SK-N-MC (cell line): ENCODE measurements around the gene PCCA.

Experiments used
- DNase-seq: peaks from one replicate; pipeline ENCODE4 v3.0.0-alpha.2; 2011; ENCODE audit warnings: low read depth, low spot score
- H3K27ac ChIP-seq: fragments of 200-600 bp; sonication (generic); 2 replicates; pipeline ENCODE4 v1.5.1; 2016; ENCODE audit warnings: mixed run types
- H3K36me3 ChIP-seq: fragments of 200-600 bp; sonication (generic); 2 replicates; pipeline ENCODE4 v1.6.1; 2017; ENCODE audit warnings: antibody characterized with exemption, low read length, mixed read lengths; ENCODE audit not compliant: insufficient read depth
- H3K4me3 ChIP-seq: fragments of 200-600 bp; sonication (generic); 2 replicates; pipeline ENCODE4 v1.5.1; 2016
- H3K9ac ChIP-seq: fragments of 200-600 bp; sonication (generic); 2 replicates; pipeline ENCODE4 v1.8.0; 2017; ENCODE audit warnings: mixed run types, mixed read lengths; ENCODE audit not compliant: insufficient read length
- H3K9me3 ChIP-seq: fragments of 200-600 bp; sonication (generic); 2 replicates; pipeline ENCODE4 v1.6.1; 2017; ENCODE audit warnings: low read depth, mild to moderate bottlenecking, antibody characterized with exemption, low read length, moderate library complexity, mixed read lengths
- EZH2 ChIP-seq: fragments of 200-600 bp; sonication (generic); IDR thresholded peaks from one replicate; pipeline ENCODE4 v1.6.1; 2017; ENCODE audit warnings: antibody characterized with exemption
- FOXP2 ChIP-seq: optimal IDR thresholded peaks from 2 replicates; pipeline ENCODE3; 2011; ENCODE audit warnings: mild to moderate bottlenecking, moderate library complexity; ENCODE audit not compliant: insufficient read depth; ENCODE audit errors: extremely low read length, control extremely low read depth
- POLR2AphosphoS5 ChIP-seq: IDR thresholded peaks from 2 replicates; pipeline ENCODE4 v1.6.1; 2012; ENCODE audit warnings: mild to moderate bottlenecking, low read depth, low read length, borderline replicate concordance

The PCCA gene, protein sequence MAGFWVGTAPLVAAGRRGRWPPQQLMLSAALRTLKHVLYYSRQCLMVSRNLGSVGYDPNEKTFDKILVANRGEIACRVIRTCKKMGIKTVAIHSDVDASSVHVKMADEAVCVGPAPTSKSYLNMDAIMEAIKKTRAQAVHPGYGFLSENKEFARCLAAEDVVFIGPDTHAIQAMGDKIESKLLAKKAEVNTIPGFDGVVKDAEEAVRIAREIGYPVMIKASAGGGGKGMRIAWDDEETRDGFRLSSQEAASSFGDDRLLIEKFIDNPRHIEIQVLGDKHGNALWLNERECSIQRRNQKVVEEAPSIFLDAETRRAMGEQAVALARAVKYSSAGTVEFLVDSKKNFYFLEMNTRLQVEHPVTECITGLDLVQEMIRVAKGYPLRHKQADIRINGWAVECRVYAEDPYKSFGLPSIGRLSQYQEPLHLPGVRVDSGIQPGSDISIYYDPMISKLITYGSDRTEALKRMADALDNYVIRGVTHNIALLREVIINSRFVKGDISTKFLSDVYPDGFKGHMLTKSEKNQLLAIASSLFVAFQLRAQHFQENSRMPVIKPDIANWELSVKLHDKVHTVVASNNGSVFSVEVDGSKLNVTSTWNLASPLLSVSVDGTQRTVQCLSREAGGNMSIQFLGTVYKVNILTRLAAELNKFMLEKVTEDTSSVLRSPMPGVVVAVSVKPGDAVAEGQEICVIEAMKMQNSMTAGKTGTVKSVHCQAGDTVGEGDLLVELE

DNA sequence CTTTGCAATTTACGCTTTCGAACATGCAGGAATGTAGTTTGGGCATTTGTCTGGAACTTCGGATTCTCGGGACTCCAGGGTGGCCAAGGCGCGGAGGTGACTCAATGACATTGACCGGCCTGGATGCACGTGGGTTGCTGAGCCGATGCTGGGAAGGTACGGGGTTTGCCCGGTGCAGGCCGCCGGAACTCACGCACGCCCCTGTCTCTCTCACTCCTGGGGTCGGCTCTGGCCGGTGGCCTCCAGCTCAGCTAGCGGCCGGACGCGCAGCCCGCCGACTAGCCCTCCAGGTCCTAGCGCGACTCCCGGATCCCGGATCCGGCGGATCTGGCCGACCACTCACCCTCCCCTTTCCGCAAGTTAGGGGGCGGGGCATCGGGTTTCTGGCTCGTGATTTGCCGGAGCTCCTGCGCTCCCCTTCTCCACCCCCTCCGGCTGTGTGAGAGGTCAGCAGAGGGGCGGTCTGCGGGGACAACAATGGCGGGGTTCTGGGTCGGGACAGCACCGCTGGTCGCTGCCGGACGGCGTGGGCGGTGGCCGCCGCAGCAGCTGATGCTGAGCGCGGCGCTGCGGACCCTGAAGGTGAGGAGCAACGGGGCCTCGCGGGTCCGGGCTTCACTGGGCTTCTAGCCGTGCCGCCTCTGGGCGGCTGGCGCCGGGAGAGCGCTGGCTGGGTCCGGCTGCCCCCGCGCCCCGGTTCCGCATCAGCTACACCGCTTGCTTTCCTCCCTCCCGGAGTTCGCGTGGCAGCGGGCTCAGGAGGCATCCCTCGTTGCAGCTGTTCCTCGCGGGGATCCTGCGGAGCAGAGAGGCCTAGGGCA, at the start of gene PCCA:
Gene PCCA (plus strand): TSS at position 450 of the 821 bp plus-strand sequence. CDS start 28 bp downstream, at position 478.
- peaks cover 8% of the 10 kb centered on the region; the same call in 1 of the 2 replicates for H3K36me3 ChIP-seq
- no peaks in the 10 kb centered on the region for H3K9me3 ChIP-seq
- peak within 1 kb of the TSS; percentile 95 for H3K4me3 ChIP-seq
- TF ChIP-seq POLR2AphosphoS5 (peak; percentile 79), FOXP2 (no peak)
- no peak within 1 kb of the TSS for H3K27ac ChIP-seq
- H3K9ac ChIP-seq = peak within 1 kb of the TSS; percentile 71
- DNase-seq = no peak

DNA sequence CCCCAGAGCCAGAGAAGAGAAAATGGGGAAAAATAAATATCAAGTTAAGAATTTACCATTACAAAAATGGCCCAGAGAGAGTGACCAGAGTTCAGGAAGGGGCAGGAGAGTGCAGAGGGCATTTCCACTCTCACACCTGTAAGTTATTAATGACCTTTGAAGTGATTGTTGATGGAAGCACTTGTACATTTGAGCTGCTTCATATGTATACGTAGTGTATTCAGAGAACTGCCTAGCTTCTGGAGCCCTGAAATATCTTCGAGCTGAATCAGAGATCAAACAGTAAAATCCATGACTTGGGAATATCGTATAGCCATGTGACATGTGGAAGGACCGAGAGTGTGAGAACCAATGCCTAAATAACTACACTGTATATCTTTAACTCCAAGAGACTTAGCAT, 49.2 kb upstream of the PCCA start:
- no peak for DNase-seq
- TF ChIP-seq POLR2AphosphoS5 = no peak
- no peak for TF ChIP-seq EZH2
- TF ChIP-seq FOXP2 = no peak
- no peaks in the 10 kb centered on the region for H3K36me3 ChIP-seq

DNA sequence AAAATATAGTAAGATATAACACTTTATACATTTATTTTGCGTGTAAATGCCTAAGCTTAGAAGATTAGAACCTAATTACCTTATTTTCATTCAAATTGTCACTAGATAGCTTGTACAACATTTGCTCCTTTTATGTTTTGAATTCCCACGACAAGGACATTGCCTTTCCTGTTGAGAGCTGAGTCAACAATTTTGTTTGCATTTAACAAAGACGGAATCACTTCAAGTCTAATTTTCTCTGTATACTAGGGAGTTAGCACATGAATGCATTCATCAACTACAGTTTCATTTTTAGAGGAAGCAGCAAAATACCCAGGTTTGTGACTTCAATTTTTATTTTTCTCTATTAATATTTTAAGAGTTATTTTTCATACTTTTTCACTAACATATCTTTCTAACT, 48.7 kb upstream of the PCCA start:
- Histone ChIP-seq H3K9me3 (no peaks in the 10 kb centered on the region), H3K36me3 (no peaks in the 10 kb centered on the region), H3K9ac (peak overlapping the region; percentile 55), H3K27ac (peak overlapping the region; percentile 93), H3K4me3 (peak overlapping the region; percentile 74)
- TF ChIP-seq EZH2 (no peak), POLR2AphosphoS5 (peak; percentile 32; the same call in 1 of the 2 replicates), FOXP2 (no peak)
- DNase-seq = peak; percentile 53

More for the DNA sequence above, 49.2 kb upstream of the PCCA start:
- Histone ChIP-seq H3K9ac (peak overlapping the region; percentile 55), H3K27ac (peak overlapping the region; percentile 93), H3K4me3 (peak overlapping the region; percentile 74), H3K9me3 (no peaks in the 10 kb centered on the region)

DNA sequence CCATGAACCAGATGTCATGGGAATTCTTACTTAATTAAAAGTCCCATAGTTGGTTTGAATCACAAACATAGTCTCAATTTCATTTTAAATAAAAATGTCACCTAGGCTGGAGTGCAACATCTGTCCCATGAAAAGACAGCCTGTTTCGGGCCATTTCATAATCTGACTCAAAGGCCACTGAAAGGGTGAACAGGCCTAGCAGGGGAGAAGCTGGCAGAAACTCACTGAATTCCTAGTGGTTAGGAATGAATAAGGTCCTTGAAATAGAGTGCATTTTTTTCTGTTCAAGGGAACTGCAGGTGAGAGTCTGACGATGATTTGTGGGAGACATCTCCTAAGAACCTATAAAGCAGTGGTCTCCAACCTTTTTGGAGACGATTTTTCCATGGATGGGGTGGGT, 44.0 kb upstream of the PCCA start:
- Histone ChIP-seq H3K27ac (no peak overlapping the region), H3K4me3 (no peak overlapping the region), H3K9me3 (no peaks in the 10 kb centered on the region), H3K9ac (no peak overlapping the region), H3K36me3 (no peaks in the 10 kb centered on the region)
- TF ChIP-seq POLR2AphosphoS5 (no peak), FOXP2 (no peak), EZH2 (no peak)
- no peak for DNase-seq

DNA sequence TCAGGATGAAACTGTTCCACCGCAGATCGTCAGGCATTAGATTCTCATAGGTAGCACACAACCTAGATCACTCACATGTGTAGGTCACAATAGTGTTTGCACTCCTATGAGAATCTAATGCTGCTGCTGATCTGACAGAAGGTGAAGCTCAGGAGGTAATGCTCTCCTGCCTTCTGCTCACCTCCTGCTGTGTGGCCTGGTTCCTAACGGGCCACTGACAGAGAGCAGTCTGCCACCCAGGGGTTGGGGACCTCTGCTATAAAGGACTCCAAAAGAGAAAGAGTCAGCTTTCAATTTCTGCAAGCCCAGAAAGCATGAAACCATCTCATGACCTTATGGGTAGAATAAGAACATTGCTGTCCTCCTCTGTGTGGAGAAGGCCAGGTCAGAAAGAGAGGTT, 43.5 kb upstream of the PCCA start:
- H3K36me3 ChIP-seq = no peaks in the 10 kb centered on the region
- no peak for DNase-seq
- no peak overlapping the region for H3K9ac ChIP-seq
- TF ChIP-seq FOXP2 (no peak), EZH2 (no peak), POLR2AphosphoS5 (no peak)
- H3K27ac ChIP-seq = no peak overlapping the region
- no peaks in the 10 kb centered on the region for H3K9me3 ChIP-seq
- no peak overlapping the region for H3K4me3 ChIP-seq

DNA sequence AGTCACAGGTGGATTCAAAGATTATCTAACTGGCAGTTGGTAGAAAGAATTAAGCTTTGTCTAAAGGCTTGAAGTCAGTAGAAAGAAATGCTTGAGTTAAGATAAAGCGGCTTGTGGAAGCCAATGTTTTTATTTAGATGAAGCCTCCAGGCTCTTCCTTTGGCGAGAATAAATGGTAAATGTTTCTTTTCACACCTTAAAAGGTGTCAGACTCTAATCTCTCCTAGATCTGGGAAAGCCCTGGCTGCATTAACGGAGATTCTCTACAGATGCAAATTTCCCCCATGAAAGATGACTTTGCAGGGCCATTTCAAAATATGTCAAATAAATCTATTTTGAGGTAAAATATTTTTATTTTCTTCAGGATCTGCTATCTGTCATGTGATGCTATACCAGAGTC, 37.8 kb upstream of the PCCA start:
- TF ChIP-seq FOXP2 = no peak
- no peak for TF ChIP-seq POLR2AphosphoS5
- TF ChIP-seq EZH2 = no peak
- H3K9me3 ChIP-seq = no peaks in the 10 kb centered on the region
- no peaks in the 10 kb centered on the region for H3K36me3 ChIP-seq
- DNase-seq = no peak
- no peak overlapping the region for H3K9ac ChIP-seq
- H3K27ac ChIP-seq = no peak overlapping the region
- H3K4me3 ChIP-seq = no peak overlapping the region

DNA sequence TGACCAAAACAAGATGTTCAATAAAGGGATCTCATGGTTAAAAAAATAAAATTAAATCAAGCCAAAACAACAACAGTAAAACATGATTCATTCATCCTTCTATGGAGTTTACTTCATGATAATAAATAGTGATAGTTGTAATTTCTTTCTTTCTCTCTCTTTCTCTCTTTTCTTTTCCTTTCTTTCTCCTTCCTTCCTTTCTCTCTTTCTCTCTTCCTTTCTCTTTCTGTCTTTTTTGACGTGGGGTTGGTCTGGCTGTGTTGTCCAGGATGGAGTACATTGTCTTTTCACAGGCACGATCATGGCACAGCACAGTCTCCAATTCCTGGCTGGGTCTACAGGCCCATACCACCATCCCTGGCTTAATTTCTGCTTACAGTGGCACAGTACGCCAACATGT, 29.1 kb upstream of the PCCA start:
- Histone ChIP-seq H3K27ac (no peak overlapping the region), H3K9me3 (no peaks in the 10 kb centered on the region), H3K9ac (no peak overlapping the region), H3K36me3 (no peaks in the 10 kb centered on the region), H3K4me3 (no peak overlapping the region)
- DNase-seq = no peak
- TF ChIP-seq EZH2 (no peak), POLR2AphosphoS5 (no peak), FOXP2 (no peak)

DNA sequence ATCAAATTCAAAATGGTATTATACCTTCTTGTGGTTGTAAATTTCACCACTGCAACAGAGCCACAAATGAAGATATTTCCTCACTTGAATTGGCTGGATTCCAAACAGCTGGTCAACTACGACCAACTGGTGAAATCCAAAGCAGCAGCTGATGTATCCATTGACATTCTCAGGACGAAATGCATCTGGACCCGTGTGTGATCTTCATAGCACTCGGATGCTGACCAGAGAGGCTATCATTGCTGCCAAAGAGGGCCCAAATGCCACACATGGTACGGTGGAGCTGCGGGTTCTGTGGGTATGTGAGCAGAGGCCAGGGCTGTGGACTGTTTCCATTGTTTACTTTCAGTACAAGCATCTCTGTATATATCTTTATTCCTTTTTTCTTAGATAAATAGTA, 25.6 kb upstream of the PCCA start:
- no peaks in the 10 kb centered on the region for H3K9me3 ChIP-seq
- H3K4me3 ChIP-seq = no peak overlapping the region
- no peak for DNase-seq
- no peak for TF ChIP-seq FOXP2
- TF ChIP-seq EZH2 = no peak
- no peak for TF ChIP-seq POLR2AphosphoS5
- H3K9ac ChIP-seq = no peak overlapping the region
- H3K36me3 ChIP-seq = no peaks in the 10 kb centered on the region
- H3K27ac ChIP-seq = no peak overlapping the region
